RKO (cell line): ENCODE results near the gene ZNF695.
A peak's percentile ranks its signal among the peaks of the same experiment; 100 is the strongest.
"Not testable (repeated sequence)": the region's sequence is repeated elsewhere in the genome, so short reads cannot be mapped to it uniquely, and the experiment has no call there.

Experiments
- DNase-seq: peaks from one replicate; pipeline ENCODE4 v3.0.0-alpha.2; 2016; ENCODE audit warnings: low spot score

Gene ZNF695

DNA sequence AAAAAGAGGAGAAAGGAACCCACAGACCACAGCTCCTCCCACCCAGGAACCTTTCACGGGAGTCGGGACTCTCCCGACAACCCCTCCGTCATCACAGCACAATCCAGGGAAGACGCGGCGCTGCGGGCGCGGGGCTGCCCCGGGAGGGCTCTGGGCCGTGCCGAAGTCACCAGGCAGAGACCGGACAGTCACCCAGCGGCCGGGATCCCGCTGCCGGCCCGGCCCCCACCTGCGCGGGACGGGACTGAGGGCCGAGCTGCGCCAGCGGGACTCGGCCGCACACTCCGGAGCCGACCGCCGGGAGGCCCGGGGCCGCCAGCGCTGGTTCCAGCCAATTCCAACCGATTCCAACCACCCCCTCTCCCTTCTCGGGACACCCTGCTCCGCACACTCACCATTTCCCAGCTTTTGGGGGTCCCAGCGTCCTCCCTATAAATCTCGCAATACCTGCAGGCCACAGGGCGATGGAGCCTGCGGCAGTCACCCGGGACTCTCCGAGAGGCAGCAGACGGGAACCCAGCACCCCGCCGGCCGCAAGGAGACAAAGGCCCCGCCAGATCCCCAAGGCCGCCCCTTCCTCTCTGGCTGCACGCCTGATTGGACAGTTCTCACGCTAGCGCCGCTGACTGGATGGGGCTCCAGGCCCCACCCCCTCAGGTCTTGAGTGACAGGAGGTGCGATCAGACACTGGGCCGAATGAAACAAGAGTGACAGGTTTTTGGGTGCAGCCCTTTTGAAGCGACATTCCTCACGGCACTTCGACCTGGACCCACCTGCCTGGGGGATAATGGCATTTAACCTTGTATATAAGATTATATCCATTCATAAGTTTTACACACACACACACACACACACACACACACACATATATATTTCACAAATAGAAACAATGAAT, at the start of gene ZNF695:
ZNF695 (minus strand) TSS at position 547 of the 895 bp plus-strand sequence; CDS start at position 398, 149 bp downstream.
- peak; percentile 93 for DNase-seq

DNA sequence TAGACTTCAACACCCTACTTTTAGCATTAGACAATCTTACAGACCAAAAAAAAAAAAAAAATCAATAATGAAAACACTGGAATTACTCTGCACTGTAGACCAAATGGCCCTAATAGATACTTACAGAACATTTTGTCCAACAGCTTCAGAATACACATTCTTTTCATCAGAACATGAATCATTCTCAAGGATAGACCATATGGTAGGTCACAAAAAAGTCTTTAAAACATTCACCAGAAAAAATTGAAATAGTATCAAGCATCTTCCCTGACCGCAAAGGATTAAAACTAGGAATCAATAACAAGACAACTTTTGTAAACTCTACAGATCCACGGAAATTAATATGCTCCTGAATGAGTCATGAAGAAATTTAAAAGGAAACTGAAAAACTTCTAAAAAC, 48.2 kb upstream of the ZNF695 start:
- DNase-seq = no peak

DNA sequence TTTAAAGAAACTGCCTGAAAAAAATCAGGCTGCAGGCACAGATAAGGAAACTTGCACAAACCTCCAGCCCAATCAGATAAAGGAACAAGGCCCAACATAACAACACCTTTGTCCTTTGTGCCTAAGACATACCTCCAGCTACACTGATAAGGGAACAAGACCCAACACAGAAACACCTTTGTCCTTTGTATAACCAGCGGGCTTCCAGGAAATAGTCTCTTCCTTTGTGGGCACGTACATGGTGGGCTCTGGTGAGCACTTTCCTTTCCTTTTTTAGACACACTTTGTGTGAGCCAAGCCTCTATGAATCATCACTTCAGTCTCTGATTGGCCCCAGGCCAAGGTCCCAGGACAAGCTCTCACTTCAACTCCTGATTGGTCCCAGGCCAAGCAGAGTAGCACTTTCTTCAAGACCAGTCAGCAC, 47.1 kb upstream of the ZNF695 start:
- DNase-seq = no peak

DNA sequence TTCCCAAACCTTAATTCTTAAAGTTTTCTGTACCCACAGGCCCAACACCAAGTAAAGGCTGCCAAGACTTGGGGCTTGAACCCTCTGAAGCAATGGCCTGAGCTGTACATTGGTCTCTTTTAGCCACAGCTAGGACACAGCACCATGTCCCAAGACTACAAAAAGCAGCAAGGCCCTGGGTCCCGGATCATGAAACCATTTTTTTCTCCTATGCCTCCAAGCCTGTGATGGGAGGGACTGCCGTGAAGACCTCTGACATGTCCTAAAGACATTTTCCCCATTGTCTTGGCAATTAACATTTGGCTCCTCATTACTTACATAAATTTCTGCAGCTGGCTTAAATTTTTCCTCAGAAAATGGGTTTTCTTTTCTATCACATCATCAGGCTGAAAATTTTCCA, 39.8 kb upstream of the ZNF695 start:
- DNase-seq = no peak

DNA sequence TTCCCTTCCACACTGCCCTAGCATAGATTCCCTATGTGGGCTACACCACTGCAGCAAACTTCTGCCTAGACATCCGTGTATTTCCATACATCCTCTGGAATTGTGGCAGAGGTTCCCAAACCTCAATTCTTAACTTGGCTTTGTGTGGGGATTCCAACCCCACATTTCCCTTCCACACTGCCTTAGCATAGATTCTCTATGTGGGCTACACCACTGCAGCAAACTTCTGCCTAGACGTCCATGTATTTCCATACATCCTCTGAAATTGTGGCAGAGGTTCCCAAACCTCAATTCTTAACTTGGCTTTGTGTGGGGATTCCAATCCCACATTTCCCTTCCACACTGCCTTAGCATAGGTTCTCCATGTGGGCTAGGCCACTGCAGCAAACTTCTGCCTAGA, 39.4 kb upstream of the ZNF695 start:
- DNase-seq = no peak

DNA sequence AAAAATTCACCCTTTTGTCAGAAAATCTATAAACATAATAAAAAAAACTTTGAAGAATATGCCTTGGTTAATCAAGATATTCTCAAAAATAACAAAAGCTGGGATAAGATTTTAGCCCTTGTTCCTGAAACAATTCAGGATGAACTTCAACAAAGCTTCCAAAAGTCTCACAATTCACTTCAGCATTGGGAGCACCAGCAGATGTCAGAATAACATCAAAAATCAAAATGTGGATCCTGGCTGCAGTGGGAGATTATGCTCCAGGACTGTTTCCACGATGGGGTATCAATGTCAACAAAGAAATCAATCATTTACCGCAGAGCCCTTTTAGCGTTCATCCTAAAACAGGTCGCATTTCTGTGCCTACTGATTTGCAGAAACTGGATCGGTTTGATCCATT, 35.5 kb upstream of the ZNF695 start:
- DNase-seq = no peak

DNA sequence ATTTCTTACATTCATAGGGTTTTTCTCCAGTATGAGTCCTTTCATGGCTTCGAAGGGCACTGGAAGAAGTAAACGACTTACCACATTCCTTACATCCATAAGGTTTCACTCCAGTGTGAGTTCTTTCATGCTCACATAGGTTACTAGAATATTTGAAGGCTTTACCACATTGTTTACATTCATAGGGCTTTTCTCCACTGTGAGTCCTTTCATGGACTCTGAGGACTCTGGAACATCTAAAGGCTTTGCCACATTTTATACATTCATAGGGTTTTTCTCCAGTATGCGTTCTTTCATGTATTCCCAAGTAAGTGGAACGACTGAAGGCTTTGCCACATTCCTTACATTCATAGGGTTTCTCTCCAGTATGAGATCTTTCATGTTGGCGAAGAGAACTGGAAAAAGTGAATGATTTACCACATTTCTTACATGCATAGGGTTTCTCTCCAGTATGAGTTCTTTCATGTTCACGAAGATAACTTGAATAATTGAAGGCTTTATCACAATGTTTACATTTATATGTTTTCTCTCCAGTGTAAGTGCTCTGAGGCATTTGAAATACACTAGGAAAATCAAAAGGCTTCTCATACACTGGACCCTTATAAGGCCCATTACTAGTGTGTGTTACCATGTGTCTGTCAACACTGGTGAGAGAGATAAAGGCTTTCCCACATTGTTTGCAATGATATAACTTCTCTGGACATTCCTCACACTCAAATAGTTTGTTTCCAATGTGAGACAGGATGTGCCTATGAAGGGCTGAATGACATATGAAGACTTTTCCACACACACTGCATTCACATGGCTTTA, 29.9 kb upstream of the ZNF695 start:
- no peak for DNase-seq

DNA sequence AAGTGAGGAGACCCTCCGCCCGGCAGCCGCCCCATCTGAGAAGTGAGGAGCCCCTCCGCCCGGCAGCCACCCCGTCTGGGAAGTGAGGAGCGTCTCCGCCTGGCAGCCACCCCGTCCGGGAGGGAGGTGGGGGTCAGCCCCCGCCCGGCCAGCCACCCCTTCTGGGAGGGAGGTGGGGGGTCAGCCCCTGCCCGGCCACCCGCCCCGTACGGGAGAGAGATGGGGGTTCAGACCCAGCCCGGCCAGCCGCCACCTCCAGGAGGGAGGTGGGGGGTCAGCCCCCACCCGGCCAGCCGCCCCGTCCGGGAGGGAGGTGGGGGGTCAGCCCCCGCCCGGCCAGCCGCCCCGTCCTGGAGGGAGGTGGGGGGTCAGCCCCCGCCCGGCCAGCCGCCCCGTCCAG, 24.4 kb upstream of the ZNF695 start:
- not testable (repeated sequence) for DNase-seq

DNA sequence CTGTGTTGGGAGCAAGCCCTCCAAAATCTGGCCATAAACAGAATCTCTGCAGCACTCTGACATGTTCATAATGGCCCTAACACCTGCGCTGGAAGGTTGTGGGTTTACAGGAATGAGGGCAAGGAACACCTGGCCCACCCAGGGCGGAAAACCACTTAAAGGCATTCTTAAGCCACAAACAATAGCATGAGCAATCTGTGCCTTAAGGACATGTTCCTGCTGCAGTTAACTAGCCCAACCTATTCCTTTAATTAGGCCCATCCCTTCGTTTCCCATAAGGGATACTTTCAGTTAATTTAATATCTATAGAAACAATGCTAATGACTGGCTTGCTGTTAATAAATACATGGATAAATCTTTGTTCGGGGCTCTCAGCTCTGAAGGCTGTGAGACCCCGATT, 16.8 kb upstream of the ZNF695 start:
- not testable (repeated sequence) for DNase-seq

DNA sequence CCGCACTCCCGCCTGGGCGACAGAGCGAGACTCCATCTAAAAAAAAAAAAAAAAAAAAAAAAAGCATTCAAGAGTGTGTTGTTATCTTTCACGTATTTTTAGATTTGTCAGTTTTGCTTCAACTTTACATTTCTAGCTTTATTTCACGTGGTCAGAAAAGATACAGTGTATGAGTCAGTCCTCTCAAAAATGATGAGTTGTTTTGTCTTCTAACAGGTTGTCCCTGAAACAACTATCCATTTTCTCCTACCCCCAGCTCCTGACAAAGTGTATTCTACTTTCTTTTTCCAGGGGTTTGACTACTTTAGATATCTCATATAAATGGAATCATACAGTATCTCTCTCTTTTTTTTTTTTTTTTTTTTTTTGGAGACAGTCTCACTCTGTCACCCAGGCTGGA, 5.5 kb upstream of the ZNF695 start:
- DNase-seq = no peak

DNA sequence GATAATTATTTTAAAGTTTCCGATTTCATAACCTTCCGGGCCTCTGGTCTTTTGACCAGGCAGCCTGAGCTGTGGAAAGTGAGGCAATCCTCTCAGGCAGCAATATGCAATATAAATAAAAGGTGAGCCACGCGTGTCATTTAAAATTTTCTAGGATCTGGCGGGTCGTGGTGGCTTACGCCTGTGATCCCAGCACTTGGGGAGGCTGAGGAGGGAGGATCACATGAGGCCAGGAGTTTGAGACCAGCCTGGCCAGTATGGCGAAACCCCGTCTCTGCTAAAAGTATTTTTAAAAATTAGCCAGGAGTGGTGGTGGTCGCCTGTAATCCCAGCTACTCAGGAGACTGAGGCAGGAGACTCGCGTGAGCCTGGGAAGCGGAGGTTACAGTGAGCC, 546 bp upstream of the ZNF695 start:
- DNase-seq = no peak

DNA sequence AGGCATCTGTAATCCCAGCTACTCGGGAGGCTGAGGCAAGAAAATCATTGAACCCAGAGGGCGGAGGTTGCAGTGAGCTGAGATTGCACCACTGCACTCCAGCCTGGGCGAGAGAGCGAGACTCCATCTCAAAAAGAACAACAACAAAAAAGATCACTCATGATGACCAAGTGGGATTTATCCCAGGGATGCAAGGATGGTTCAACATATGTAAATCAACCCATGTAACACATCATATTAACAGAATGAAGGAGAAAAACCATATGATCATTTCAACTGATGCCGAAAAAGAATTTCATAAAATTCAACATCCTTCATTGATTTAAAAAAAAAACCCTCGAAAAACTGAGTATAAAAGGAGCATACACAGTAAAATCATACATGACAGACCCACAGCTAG, 3.8 kb downstream of the ZNF695 start:
- not testable (repeated sequence) for DNase-seq

DNA sequence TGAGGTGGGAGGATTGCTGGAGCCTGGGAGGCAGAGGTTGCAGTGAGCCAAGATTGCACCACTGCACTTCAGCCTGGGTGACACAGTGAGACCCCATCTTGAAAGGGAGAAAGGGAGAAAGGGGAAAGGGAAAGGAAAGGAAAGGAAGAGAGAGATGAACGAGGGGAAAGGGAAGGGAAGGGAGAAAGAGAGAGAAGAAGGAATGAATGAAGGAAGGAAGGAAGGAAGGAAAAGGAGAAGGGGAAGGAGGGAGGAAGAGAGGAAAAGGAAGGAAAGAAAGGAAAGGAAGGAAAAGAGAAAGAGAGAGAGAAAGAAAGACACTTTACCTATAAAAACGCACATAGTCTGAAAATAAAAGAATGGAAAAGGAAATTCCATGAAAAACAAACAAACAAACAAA, 18.0 kb downstream of the ZNF695 start:
- no peak for DNase-seq

DNA sequence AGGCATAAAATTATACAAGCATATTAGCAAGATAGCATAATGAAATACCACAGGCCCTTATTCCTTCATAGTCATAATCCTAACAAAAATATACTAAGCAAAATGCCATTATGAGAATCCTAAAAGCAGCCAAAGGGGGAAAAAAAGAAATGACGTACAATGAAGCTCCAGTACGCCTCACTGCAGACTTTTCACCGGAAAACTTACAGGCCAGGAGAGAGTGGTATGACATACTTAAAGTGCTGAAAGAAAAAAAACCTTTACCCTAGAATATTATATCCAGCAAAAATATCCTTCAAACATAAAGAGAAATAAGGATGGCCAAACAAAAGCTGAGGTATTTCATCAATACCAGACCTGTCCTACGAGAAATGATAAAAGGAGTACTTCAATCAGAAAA, 19.5 kb downstream of the ZNF695 start:
- no peak for DNase-seq

DNA sequence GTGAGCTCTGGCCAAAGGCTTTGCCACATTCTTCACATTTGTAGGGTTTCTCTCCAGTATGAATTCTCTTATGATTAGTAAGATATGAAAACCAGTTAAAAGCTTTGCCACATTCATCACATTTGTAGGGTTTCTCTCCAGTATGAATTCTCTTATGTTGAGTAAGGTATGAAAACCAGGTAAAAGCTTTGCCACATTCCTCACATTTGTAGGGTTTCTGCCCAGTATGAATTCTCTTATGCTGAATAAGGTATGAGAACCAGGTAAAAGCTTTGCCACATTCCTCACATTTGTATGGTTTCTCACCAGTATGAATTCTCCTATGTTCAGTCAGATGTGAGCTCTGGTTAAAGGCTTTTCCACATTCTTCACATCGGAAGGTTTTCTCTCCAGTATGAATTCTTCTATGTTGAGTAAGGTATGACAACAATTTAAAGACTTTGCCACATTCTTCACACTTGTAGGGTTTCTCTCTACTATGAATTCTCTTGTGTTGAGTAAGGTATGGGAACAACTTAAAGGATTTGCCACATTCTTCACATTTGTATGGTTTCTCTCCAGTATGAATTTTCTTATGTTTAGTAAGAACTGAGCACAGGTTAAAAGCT, 20.7 kb downstream of the ZNF695 start:
- DNase-seq = peak; percentile 29

DNA sequence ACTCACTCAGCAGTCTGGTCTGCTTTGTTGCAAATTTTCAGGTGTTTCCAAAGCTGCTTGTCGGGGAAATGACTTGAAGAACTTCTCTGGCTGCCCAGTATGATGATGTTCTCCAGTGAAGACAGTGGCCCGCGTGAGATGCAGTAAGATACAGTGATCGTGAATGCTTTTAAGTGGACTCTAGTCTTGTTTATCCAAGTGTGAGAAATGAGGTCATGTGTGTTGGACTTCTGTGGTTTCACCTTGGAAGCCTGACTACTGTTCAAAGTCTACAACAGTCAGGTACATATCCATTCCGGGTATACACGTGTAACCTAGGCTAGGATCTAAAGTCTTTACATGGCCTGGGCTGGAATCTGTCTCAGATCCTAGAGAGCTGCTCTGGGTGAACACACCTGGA, 29.1 kb downstream of the ZNF695 start:
- no peak for DNase-seq

DNA sequence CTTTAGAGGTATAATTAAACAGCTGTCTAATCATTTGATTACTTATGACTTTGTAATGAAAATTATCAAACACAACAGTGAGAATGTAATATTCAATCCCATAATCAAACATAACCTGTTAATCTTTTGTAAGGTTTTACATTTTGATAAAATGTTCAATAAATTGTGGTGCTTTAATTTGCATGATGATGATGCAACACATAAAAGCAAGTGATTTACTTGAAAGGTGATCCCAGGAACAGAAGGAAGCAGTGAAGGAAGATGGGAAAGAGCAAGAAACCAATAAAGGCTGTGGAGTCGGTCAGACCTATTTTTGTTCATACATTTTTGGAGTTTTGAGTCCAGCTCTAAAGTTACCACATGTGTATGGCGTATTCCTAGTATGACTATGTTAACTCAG, 29.6 kb downstream of the ZNF695 start:
- DNase-seq = no peak

DNA sequence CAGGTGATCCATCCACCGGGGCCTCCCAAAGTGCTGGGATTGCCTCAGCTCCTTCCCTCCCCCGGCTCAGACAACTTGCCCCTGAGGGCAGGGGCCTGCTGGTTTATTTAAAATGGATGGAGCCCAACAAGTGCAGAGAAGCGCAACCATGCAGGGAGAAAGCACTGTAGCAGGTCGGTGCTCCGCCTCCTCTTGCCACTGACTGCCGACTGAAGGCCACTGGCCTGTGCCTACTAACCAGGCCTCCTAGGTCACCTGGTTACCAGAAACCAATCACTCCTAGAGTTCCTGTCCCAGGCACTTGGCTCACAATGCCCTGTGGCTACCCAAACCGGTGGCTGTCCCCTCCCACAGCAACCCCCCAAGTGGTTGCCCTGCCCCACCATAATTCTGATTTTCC, 35.9 kb downstream of the ZNF695 start:
- DNase-seq = no peak

DNA sequence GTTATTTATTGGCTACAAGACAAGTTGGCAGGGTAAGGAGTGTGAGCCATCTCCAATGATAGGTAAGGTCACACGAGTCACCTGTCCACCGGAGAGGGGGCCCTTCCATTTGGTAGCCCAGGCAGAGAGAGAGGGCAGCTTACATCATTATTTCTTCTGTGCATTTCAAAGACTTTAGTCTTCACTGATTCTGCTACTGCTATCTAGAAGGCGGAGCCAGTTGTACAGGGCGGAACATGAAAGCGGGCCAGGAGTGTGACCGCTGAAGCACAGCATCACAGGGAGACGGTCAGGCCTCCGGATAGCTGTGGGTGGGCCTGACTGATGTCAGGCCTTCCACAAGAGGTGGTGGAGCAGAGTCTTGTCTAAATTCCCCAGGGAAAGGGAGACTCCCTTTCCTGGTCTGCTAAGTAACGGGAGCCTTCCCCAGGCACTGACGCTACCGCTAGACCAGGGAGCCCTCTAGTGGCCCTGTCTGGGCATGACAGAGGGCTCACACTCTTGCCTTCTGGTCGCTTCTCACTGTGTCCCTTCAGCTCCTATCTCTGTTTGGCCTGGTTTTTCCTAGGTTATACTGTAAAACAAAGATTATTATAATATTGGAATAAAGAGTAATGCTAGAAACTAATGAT, 36.7 kb downstream of the ZNF695 start:
- peak; percentile 57 for DNase-seq

DNA sequence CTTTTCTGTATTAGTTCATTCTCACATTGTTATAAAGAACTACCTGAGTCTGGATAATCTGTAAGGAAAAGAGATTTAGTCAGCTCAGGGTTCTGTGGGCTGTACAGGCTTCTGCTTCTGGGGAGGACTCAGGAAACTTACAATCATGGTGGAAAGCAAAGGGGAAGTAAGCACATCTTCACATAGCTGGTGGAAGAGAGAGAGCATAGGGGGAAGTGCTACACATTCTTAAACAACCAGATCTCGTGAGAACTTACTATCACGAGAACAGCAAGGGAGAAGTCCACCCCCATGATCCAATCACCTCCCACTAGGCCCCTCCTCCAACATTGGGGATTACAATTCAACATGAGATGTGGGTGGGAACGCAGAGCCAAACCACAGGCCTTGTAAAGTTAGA, 38.2 kb downstream of the ZNF695 start:
- DNase-seq = no peak

DNA sequence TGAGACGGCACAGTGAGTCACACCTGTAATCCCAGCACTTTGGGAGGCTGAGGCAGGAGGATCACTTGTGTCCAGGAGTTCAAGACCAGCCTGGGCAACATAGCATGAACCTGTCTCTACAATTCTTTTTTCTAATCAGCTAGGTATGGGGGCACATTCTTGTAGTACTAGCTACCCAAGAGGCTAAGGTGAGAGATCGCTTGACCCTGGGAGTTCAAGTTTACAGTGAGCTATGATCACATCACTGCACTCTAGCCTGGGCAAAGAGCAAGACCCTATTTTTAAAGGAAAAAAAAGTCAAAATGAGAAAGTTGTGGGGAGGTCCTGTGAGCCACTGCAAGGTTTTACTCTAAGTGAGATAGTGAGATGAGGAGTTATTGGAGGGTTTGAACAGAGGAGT, 41.4 kb downstream of the ZNF695 start:
- DNase-seq = no peak

DNA sequence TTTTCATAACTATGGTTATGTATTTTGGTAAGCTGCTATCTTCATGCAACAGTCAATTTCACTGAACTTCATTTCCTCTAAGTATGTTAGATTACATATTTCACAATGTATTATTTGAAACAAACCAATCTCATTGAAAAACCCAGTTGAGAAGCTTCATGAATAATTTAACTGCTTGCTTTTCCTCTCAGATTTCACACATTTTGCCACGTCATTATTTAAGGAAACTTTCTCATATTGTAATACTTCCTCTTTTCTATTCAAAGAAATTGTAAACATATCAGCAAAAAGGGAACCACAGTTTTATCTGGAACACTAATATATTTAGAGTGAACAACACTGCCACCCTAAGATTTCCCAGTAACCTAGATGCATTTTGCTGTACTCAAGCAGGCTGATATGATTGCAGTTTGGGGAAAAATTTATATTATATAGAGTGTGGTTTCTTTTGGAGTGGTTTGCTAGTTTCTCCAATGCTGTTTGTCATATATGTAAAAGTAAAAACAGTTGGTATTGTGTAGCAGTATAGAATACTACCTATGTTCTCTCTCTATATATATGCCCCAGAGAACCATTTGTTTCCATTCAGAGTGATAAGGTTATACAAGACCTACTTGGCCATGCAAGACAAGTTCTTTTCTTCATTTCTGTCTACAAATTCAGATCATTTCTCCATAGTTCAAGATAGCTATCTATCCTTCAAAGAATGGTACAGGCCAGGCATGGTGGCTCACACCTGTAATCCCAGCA, 47.7 kb downstream of the ZNF695 start:
- DNase-seq = no peak
